NCI-H510A treated with DMSO at 0.1 percent for 48 hours (cell line): ENCODE data around the gene NEUROD1.

ENCODE experiments used
- DNase-seq: peaks from one replicate; lab custom pipeline; 2025; lab: John Stamatoyannopoulos, UW

NEUROD1 gene

DNA sequence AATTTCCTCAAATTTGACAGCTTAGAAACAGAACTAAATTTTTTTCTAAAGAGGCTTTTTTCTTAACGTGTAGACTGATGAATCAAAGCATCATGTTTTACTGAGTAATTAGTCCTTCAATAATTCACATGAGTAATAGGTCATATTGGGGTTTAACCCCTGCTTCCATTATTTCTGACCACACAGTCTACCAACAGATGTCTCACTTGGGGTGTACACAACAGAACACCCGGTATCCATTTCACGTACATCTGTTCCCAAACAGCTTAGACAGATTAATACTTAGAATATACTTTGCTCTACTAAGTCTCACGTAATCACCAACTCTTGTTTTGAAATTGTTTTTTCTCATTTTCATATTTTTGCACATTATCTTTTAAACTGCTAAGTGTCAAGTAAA, 38.2 kb downstream of the NEUROD1 start:
- no peak for DNase-seq

DNA sequence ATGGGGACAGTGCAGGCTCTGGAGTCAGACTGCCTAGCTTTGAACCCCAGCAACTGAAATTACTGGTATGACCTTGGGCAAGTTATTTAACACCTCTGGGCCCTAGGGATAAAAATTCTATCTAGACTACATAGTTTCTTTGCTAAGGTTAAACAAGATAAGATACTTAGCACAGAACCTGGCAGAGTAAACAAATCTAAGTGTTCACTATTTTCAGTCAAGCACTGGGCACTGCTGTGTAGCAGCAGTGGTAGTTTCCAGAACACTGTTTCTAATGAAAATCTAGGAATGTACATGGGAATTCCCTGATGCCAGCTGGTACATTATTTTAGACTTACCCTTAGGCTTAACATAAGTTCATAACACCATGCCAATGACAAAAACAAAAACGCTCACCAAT, 40.6 kb downstream of the NEUROD1 start:
- no peak for DNase-seq

DNA sequence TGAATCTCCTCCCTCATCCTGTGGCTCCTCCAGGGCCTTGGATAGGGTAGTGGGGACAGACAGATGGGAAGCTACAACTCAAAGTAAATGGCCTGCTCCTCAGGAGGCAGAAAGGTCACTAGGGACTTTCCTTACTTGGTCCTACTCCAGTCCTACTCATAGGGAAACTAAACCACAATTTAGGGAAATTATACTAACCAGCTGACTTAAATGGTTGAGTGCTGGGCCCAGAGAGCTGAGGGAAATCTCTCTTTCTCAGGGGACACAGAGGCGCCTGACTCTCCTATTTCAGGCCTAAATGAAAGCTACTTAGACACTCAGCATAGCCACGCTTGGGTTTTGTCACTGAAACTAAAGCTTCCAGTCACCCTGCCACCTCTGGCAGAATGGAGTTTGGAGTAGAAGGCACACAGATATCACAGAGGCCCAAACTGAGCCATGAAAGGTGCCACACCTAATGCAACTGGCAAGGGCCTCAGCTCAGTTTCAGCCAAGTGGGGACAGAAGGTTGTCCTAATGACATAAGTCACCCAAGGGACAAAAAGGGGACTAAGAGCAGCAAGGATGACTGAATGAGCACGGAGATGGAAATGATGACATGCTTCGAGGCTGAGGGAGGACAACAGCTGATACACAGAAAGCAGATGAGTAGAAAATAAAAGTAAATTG, 47.5 kb downstream of the NEUROD1 start:
- DNase-seq = no peak

DNA sequence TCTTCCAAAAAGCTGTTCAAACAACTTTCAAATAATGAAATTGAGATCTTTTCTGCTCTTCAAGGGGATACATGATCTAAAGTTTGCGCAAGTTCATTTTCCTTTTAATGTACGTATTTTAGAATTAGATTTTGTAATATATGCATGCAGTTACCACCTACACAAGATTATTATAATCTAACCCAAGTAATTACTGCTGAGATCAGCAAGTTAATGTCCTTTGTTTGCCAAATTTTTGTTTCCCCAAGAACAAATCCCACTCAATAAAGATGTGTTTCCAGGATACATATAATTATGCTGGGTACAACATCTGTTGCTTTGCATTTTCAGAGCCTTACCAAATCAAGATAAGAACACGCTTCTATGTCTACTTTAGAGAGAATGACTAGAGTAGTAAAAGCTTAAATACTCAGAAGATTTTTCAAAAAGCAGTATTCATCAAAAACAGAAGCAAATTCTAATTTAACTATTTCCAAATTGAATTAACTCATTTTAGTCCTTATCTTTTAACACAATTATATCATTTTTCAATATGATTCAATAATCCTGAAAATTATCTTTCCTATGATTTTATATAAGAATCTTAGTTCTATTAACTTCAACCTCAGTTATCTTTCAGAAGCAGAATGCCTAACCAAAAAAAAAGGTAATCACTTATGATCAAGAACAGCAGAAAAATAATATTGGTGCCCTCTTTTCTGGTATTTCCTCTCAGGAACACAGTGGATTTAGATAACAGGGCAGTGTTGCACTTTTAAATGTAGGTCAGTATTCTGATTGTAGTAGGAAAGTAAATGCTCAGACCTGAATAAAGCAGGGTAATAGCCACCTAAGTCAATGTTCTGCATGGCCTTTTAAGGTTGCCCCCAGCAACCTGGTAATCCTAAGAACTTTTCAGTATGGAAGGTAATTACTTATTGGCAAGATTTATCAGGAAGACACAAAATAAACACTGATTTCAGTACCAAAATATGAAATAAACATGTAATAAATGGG, 51.4 kb downstream of the NEUROD1 start:
- no peak for DNase-seq

DNA sequence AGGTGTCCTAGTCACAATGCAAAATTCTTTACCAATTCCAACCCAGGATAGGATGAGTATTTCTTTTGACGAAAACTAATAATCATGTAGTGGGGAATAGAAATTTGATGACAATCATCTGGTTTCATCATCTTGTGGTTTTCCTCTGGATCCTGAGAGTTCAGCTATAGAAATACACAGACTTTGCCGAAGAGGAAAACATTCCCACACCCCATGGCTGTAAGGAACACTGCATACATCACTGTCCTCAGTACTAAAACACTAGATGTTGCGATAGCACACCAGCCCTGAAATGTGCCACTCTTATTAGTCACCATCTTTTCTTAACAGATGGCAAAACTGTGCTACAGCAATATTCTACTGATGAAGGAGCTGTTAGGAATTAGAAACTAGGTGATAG, 52.8 kb downstream of the NEUROD1 start:
- DNase-seq = no peak

DNA sequence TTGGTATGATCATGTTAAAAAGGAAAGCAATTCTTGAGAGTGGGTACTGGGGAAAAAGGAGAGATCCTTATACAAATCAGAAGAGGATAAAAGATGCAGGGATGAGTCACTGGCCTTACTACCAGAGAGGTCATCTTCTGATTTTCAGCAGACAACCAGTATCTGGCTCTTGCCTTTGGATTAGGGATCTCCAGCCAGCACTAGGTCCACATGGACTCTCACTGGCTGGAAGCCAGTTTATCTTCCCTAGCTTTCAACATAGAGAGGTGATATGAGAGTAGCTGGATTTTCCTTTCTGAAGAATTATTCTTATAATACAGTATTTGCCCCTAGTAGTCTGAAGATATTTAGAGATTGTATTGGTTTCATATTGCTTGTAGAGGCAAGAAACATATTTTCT, 53.6 kb downstream of the NEUROD1 start:
- no peak for DNase-seq
